Inferior parietal cortex (tissue), 1 donor: ENCODE results near the gene GPR160.

Source experiments
- DNase-seq: peaks from one replicate; pipeline ENCODE4 v3.0.0-alpha.2; 2016; ENCODE audit errors: extremely low spot score

Gene GPR160

GRCh38 chr3:170064108-170064507 lies 26.3 kb downstream of the GPR160 start:
- DNase-seq: no peak

- no peak for DNase-seq
Observed at GRCh38 chr3:170075441-170076091, 37.8 kb downstream of the GPR160 start.

- no peak for DNase-seq
Observed at GRCh38 chr3:170076715-170077238, 39.0 kb downstream of the GPR160 start.

- DNase-seq: no peak
Observed at GRCh38 chr3:170077361-170077760, 39.6 kb downstream of the GPR160 start.

- no peak for DNase-seq
Observed at GRCh38 chr3:170078620-170079281, 41.0 kb downstream of the GPR160 start.

GRCh38 chr3:170079536-170080165 lies 41.9 kb downstream of the GPR160 start:
- DNase-seq: no peak

- DNase-seq: no peak
Observed at GRCh38 chr3:170080605-170081004, 42.8 kb downstream of the GPR160 start.

GRCh38 chr3:170081079-170081741 lies 43.4 kb downstream of the GPR160 start:
- no peak for DNase-seq

GRCh38 chr3:170083343-170083742 lies 45.5 kb downstream of the GPR160 start:
- DNase-seq: no peak

GRCh38 chr3:170085396-170085795 lies 47.6 kb downstream of the GPR160 start:
- DNase-seq: no peak

GRCh38 chr3:170089862-170090600 lies 52.2 kb downstream of the GPR160 start:
- no peak for DNase-seq

- no peak for DNase-seq
Observed at GRCh38 chr3:170090601-170090981, 52.8 kb downstream of the GPR160 start.

- no peak for DNase-seq
Observed at GRCh38 chr3:170092907-170093306, 55.1 kb downstream of the GPR160 start.

- no peak for DNase-seq
Observed at GRCh38 chr3:170095771-170096170, 58.0 kb downstream of the GPR160 start.

- no peak for DNase-seq
Observed at GRCh38 chr3:170096342-170096741, 58.5 kb downstream of the GPR160 start.

- DNase-seq: no peak
Observed at GRCh38 chr3:170098753-170099152, 61.0 kb downstream of the GPR160 start.

- DNase-seq: no peak
Observed at GRCh38 chr3:170100944-170101343, 63.1 kb downstream of the GPR160 start.

GRCh38 chr3:170102431-170102830 lies 64.6 kb downstream of the GPR160 start:
- DNase-seq: peak; percentile 37

GRCh38 chr3:170107941-170108340 lies 70.1 kb downstream of the GPR160 start:
- DNase-seq: peak; percentile 19

- no peak for DNase-seq
Observed at GRCh38 chr3:170108955-170109354, 71.2 kb downstream of the GPR160 start.

GRCh38 chr3:170109579-170110293 lies 71.9 kb downstream of the GPR160 start:
- DNase-seq: no peak
